ENCODE measurements around the gene RBCK1. TPM values are rescaled to one million over a fixed set of nuclear protein-coding genes. Genes with fewer than 3 reads are reported as not detected.
A peak's percentile ranks its signal among the peaks of the same experiment; 100 is the strongest.

Gene RBCK1
- total RNA-seq, 1 donor: 104 TPM

DNA sequence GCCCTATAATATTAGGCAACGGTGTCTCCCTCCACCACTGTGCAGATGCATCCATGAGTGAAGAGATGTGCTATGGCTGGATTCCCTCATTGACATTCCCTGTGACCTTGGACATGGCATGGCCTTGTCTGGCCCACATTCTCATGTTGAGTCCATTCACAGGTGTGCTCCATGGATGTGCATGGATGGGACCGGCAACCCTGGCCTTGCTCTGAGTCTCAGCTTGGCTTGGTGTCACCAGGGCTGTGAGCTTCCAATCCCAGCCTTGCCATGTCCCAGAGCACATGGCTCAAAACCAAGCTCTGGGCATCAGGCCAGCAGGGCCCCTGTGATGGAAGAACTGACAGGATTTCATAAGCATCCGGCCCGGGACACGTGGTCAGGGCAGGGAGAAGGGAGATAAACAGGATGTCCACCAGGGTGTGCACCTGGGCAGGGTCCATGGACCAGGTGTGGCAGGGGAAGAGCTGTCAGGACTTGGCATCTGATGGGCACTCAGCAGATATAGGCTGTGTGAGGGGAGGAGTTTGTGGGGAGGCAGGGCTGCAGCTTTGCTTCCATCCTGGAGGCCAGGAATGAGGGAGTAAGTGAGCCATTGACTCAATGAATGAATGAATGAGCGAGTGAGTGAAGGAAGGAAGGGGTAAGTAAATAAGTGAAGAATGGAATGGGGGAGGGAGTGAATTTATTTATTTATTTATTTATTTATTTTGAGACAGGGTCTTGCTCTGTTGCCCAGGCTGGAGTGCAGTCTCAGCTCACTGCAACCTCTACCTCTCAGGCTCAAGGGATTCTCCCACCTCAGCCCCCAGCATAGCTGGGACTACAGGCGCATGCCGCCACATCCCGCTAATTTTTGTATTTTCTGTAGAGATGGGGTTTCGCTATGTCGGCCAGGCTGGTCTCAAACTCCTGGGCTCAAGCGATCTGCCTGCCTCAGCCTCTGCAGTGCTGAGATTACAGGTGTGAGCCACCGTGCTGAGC is 45.5 kb upstream of the RBCK1 start:
- Histone ChIP-seq H3K27me3 (ENCODE audit: insufficient read depth, low read length) (no peaks in the 10 kb centered on the region), H3K4me3 (ENCODE audit: insufficient read depth, low read length) (no peak overlapping the region), H3K79me2 (ENCODE audit: insufficient read depth, low read length) (no peaks in the 10 kb centered on the region), H2AFZ (ENCODE audit: low read length) (peak overlapping the region; percentile 51), H3K27ac (ENCODE audit: low read depth, low read length) (no peak overlapping the region), H4K20me1 (ENCODE audit: insufficient read depth, low read length) (no peaks in the 10 kb centered on the region), H3K9me3 (ENCODE audit: low read depth, low read length) (no peaks in the 10 kb centered on the region), H3K4me2 (ENCODE audit: insufficient read depth, low read length) (no peak overlapping the region), H3K4me1 (ENCODE audit: insufficient read depth, low read length) (peaks cover 18% of the 10 kb centered on the region), H3K36me3 (ENCODE audit: insufficient read depth, low read length) (no peaks in the 10 kb centered on the region)
- peak; percentile 87 for DNase-seq (ENCODE audit: insufficient read length, low spot score, missing footprints)
- TF ChIP-seq, protein P1, sequence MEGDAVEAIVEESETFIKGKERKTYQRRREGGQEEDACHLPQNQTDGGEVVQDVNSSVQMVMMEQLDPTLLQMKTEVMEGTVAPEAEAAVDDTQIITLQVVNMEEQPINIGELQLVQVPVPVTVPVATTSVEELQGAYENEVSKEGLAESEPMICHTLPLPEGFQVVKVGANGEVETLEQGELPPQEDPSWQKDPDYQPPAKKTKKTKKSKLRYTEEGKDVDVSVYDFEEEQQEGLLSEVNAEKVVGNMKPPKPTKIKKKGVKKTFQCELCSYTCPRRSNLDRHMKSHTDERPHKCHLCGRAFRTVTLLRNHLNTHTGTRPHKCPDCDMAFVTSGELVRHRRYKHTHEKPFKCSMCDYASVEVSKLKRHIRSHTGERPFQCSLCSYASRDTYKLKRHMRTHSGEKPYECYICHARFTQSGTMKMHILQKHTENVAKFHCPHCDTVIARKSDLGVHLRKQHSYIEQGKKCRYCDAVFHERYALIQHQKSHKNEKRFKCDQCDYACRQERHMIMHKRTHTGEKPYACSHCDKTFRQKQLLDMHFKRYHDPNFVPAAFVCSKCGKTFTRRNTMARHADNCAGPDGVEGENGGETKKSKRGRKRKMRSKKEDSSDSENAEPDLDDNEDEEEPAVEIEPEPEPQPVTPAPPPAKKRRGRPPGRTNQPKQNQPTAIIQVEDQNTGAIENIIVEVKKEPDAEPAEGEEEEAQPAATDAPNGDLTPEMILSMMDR (IDR thresholded peaks at IDR 0.05; ENCODE audit: extremely low read depth, low read depth, low read length): peak; percentile 33

DNA sequence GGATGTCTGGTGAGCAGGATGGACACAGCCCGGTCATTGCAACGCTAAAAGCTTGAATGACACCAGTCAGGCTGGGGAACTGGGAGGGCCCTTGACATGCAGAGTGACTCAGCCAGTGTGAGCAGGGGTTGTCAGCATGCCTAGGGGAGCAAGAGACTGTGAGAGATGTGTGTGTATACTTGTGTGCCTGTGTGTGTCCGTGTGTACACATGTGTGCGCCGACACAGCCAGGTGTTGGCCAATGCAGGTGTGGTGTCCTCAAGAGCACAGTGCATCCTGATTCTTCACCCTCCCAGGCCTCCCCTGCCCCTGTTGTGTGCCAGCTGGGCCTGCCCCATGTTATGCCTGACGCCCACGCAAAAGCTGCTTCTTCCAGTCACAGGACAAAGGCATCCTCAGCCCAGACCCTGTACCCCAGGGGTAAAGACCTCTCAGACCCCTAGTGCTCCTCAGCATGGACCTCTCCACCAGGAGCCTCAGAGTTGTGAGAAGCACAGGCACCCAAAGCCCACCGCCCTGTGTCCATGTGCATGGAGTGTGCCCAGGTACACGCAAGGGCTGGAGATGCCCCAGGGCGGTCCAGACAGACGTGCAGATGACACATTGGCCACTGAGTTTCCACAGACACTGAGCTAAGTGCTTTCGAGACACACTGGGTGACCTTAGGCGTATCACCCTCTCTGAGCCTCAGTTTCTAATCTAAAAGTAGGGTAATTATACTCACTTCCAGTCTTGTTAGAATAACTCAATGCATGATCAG is 44.6 kb upstream of the RBCK1 start:
- Histone ChIP-seq H3K27me3 (ENCODE audit: insufficient read depth, low read length) (no peaks in the 10 kb centered on the region), H3K4me3 (ENCODE audit: insufficient read depth, low read length) (no peak overlapping the region), H3K4me1 (ENCODE audit: insufficient read depth, low read length) (peaks cover 18% of the 10 kb centered on the region), H3K4me2 (ENCODE audit: insufficient read depth, low read length) (no peak overlapping the region), H2AFZ (ENCODE audit: low read length) (no peak overlapping the region), H3K27ac (ENCODE audit: low read depth, low read length) (no peak overlapping the region), H3K36me3 (ENCODE audit: insufficient read depth, low read length) (no peaks in the 10 kb centered on the region), H3K9me3 (ENCODE audit: low read depth, low read length) (no peaks in the 10 kb centered on the region), H4K20me1 (ENCODE audit: insufficient read depth, low read length) (no peaks in the 10 kb centered on the region), H3K79me2 (ENCODE audit: insufficient read depth, low read length) (no peaks in the 10 kb centered on the region)
- DNase-seq (ENCODE audit: insufficient read length, low spot score, missing footprints): no peak
- TF ChIP-seq, protein P1 (IDR thresholded peaks at IDR 0.05; ENCODE audit: extremely low read depth, low read depth, low read length): no peak

DNA sequence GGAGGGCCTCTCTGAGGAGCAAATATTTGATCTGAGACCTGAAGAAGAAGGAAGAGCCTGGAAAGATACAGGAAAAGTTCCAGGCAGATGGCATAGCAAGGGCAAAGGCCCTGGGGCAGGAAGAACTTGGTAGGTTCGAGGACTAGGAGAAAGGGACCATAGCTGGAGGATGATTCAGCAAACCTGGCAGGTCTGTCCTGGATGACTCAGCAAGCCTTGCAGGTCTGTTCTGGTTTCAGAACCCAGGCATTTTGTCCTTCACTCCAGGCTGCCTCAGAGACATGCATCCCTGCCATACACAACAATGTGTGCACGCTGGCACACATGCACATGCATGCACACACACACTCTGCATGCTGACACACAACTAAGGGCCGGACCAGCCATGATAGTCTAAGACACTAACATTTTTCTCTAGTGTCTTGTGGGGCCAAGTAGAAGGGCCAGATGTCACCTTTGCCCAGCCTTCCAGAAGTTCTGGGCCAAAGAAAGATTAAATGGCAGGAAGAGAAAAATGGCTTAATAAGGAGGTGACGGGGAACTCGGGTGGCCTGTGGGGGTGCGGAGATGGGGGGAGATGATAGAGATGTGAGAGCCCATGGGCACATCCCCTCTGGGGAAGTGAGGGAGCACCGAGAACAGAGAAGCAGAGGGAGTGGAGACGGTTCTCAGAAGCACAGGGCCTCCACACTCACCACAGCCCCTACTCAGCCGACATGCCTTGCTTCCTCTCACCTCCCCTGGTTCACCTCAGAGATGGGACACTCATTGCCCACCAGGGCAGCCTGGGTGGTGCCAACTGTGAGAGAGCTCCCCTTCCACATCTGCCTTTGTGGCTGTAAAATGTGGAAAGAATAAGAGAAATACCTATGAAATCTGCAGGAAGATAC is 42.9 kb upstream of the RBCK1 start:
- no peak overlapping the region for H3K4me2 ChIP-seq (ENCODE audit: insufficient read depth, low read length)
- H2AFZ ChIP-seq (ENCODE audit: low read length): no peak overlapping the region
- peaks cover 13% of the 10 kb centered on the region for H3K4me1 ChIP-seq (ENCODE audit: insufficient read depth, low read length)
- no peak overlapping the region for H3K4me3 ChIP-seq (ENCODE audit: insufficient read depth, low read length)
- TF ChIP-seq, protein P1 (IDR thresholded peaks at IDR 0.05; ENCODE audit: extremely low read depth, low read depth, low read length): no peak
- no peaks in the 10 kb centered on the region for H4K20me1 ChIP-seq (ENCODE audit: insufficient read depth, low read length)
- H3K9me3 ChIP-seq (ENCODE audit: low read depth, low read length): no peaks in the 10 kb centered on the region
- no peaks in the 10 kb centered on the region for H3K36me3 ChIP-seq (ENCODE audit: insufficient read depth, low read length)
- no peak for DNase-seq (ENCODE audit: insufficient read length, low spot score, missing footprints)
- no peak overlapping the region for H3K27ac ChIP-seq (ENCODE audit: low read depth, low read length)
- H3K27me3 ChIP-seq (ENCODE audit: insufficient read depth, low read length): no peaks in the 10 kb centered on the region
- H3K79me2 ChIP-seq (ENCODE audit: insufficient read depth, low read length): no peaks in the 10 kb centered on the region
